ENCODE data around the gene TAF4.

TAF4 gene

GRCh38 chr20:62066983-62067433 lies 1.3 kb upstream of the TAF4 start:
- H3K36me3 ChIP-seq (ENCODE audit: insufficient read depth, low read length) = no peaks in the 10 kb centered on the region
- H3K4me1 ChIP-seq (ENCODE audit: insufficient read depth, low read length) = peaks cover 8% of the 10 kb centered on the region; the same call in 1 of the 2 replicates
- peak overlapping the region; percentile 73 for H3K9ac ChIP-seq (ENCODE audit: low read depth, low read length)
- H3K9me3 ChIP-seq (ENCODE audit: control insufficient read depth, insufficient read depth, low read length) = no peaks in the 10 kb centered on the region

DNA sequence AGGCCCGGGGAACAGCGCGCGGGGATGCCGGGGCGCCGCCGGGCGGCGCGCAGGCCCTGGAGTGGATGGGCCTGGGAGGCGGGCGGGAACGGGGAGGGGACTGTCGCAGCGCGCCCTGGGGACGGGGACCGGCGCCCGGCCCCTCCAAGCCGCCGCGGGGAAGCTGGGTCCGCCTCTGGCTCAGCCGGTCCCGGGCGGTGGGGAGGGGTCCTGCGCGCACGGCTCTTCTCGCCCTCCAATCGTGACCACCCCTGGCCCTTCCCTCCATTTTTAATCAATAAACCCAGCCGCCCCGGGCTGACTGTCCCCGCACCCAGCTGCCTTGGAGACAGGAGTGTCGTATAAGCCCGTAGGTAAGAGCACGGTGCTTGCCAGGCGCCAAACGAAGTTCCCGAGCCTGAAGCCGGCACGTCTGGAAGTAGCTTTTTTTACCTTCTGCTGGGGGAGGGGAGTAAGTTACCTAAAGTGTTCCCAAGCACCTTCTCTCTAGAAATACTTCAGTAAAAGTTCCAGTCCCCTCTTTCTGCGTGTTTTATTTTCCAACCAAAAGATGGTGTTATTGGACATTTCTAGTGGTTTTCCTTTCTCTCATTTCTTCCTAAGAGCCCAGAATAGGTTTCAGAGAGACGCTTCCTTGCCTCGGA lies 780 bp upstream of the TAF4 start:
- Histone ChIP-seq H3K4me1 (ENCODE audit: insufficient read depth, low read length) (peaks cover 8% of the 10 kb centered on the region; the same call in 1 of the 2 replicates), H3K9ac (ENCODE audit: low read depth, low read length) (peak overlapping the region; percentile 73), H3K36me3 (ENCODE audit: insufficient read depth, low read length) (no peaks in the 10 kb centered on the region), H3K9me3 (ENCODE audit: control insufficient read depth, insufficient read depth, low read length) (no peaks in the 10 kb centered on the region)

GRCh38 chr20:62064770-62065673 lies 659 bp downstream of the TAF4 start:
- Histone ChIP-seq H3K9me3 (ENCODE audit: control insufficient read depth, insufficient read depth, low read length) (no peaks in the 10 kb centered on the region), H3K9ac (ENCODE audit: low read depth, low read length) (peak overlapping the region; percentile 61), H3K4me1 (ENCODE audit: insufficient read depth, low read length) (peaks cover 8% of the 10 kb centered on the region; the same call in 1 of the 2 replicates), H3K36me3 (ENCODE audit: insufficient read depth, low read length) (no peaks in the 10 kb centered on the region)

- Histone ChIP-seq H3K4me1 (ENCODE audit: insufficient read depth, low read length) (peaks cover 8% of the 10 kb centered on the region; the same call in 1 of the 2 replicates), H3K9ac (ENCODE audit: low read depth, low read length) (peak overlapping the region; percentile 39; the same call in 1 of the 2 replicates), H3K9me3 (ENCODE audit: control insufficient read depth, insufficient read depth, low read length) (no peaks in the 10 kb centered on the region), H3K36me3 (ENCODE audit: insufficient read depth, low read length) (no peaks in the 10 kb centered on the region)
Observed at GRCh38 chr20:62063981-62064769, 1.5 kb downstream of the TAF4 start.

DNA sequence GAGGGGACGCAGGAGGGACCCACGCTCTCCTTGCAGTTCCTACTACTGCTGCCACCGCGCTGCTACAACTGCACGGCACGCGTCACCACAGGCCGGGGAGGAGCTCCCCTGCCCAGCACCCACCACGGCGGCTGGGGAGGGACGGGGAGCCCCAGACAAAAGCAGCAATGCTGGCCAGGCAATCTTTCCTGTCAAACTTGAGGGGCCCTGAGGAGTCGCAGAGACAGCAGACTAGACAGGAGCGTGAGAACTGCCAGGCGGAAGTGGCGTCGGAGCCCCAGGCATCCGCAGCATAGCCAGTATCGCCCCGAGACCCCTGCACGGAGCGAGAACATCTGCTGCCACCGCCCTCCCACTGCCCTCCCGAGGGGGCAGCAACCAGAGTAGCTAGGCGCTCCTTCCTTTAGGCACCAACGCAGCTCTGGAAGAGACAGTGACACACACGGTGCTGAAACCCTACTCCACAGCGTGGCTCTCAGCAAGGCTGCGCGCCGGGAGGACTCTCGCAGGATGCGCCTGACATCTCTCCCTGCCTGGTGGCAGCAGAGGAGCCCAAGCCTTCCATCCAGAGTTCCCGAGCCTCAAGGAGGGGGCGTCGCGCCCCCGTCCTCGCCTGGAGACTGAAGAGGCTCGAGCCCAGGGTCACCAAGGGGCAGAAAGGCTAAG lies 2.2 kb downstream of the TAF4 start:
- Histone ChIP-seq H3K9ac (ENCODE audit: low read depth, low read length) (peak overlapping the region; percentile 39; the same call in 1 of the 2 replicates), H3K9me3 (ENCODE audit: control insufficient read depth, insufficient read depth, low read length) (no peaks in the 10 kb centered on the region), H3K36me3 (ENCODE audit: insufficient read depth, low read length) (no peaks in the 10 kb centered on the region), H3K4me1 (ENCODE audit: insufficient read depth, low read length) (peaks cover 8% of the 10 kb centered on the region; the same call in 1 of the 2 replicates)

- Histone ChIP-seq H3K36me3 (ENCODE audit: insufficient read depth, low read length) (no peaks in the 10 kb centered on the region), H3K9me3 (ENCODE audit: control insufficient read depth, insufficient read depth, low read length) (no peaks in the 10 kb centered on the region), H3K4me1 (ENCODE audit: insufficient read depth, low read length) (peaks cover 4% of the 10 kb centered on the region; the same call in 1 of the 2 replicates), H3K9ac (ENCODE audit: low read depth, low read length) (no peak overlapping the region)
Observed at GRCh38 chr20:62062661-62063314, 2.9 kb downstream of the TAF4 start.

DNA sequence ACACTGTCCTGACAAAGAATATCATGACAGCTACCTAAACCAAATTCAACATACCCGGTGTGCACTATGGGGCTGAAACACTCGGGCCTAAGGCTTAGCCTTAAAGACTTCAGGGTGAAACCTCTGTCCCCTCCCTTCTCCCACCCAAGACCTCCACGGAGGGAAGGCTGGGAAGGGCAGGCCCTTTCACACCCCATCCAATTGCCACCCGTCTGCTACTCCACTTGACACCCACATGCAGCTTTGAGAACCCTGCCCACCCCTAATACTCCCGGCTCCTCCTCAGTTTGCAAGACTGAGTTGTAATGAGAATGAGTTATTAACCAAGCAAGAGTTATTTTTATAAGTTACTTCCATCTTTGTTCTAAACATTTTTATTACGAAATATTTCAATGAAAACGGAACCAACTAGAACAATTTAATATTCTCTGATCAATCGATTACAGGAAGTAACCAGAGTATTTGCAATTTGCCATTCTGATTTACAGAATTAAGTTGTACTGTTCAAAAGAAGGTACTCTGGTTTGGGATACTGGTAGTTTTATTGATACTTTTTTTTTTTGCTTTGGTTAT lies 3.7 kb downstream of the TAF4 start:
- H3K4me1 ChIP-seq (ENCODE audit: insufficient read depth, low read length) = no peaks in the 10 kb centered on the region
- H3K36me3 ChIP-seq (ENCODE audit: insufficient read depth, low read length) = no peaks in the 10 kb centered on the region
- no peaks in the 10 kb centered on the region for H3K9me3 ChIP-seq (ENCODE audit: control insufficient read depth, insufficient read depth, low read length)
- no peak overlapping the region for H3K9ac ChIP-seq (ENCODE audit: low read depth, low read length)

DNA sequence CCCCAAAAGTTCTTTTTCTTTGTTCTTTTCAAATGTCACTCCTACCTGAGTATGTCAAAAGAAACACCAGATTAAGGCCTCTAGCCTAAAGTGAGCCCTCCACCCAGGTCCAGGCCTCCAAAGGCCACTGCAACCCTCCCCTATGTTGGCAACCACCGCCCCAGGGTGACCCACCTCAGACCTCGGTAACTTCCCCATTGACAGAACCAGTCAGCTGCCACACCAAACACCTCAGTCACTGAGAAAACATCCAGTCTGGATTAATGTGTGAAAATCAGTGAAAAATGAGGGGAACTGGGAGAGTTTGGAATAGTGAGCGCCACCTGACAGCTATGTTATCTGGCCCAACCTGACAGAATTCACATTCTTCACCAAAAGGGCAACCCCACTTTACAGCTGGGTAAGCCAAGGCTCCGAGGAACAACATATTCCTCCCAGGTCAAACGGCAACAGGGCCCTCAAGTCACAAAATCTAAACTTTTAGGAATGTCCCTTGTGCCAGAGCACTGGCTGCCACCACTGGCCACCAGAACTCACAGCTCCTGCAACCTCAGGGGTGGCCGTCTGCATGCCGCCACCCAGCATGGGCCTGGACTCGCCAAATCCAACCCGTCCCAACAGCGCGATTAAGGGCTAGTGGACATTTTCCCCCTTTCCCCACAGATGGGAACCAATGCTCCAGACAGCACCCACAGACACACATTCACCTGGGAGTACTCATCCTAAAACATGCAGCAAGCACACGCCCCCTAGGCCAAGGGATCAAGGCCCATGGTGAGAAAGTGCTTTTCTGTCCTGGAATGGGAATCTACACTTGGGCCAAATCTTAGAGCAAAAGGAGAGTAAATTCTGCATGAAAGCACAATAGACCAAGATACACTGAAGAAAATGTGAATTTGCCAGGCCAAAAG lies 4.8 kb downstream of the TAF4 start:
- Histone ChIP-seq H3K36me3 (ENCODE audit: insufficient read depth, low read length) (no peaks in the 10 kb centered on the region), H3K9ac (ENCODE audit: low read depth, low read length) (no peak overlapping the region), H3K4me1 (ENCODE audit: insufficient read depth, low read length) (no peaks in the 10 kb centered on the region), H3K9me3 (ENCODE audit: control insufficient read depth, insufficient read depth, low read length) (no peaks in the 10 kb centered on the region)

DNA sequence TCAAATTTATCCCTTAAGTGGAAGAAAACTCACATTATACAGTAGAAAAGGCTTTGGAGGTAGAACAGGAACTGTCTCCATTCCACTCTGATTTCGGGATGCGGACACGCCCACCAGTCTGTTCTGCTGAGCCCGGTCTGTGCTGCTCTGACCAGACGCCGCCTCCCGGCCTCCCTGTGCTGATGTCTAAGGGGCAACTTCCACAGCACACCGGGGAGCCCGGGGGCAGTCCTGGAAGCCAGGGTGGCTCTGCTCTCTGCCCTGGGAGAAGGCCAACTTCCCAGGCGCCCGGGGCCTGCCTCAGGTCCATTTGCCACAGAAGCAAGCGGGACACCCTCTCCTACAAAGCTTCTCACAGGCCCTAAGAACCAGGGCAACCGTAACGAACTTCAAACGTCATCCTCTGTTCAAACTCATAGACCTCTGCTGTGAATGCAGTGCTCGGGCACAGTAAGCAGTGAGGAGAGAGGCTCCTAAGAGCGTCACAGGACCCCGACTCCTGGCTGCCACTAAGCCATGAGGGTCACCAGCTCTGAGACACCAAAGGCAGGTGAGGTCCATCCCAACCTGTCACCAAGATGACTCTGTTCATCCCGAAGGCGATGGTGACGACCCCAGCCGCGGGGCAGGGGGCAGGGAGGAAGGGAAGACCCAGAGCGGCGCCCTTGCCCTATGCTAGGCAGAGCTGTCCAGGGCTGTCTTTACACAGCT lies 5.6 kb downstream of the TAF4 start:
- no peaks in the 10 kb centered on the region for H3K36me3 ChIP-seq (ENCODE audit: insufficient read depth, low read length)
- no peaks in the 10 kb centered on the region for H3K9me3 ChIP-seq (ENCODE audit: control insufficient read depth, insufficient read depth, low read length)
- no peak overlapping the region for H3K9ac ChIP-seq (ENCODE audit: low read depth, low read length)
- no peaks in the 10 kb centered on the region for H3K4me1 ChIP-seq (ENCODE audit: insufficient read depth, low read length)

- H3K4me1 ChIP-seq (ENCODE audit: insufficient read depth, low read length) = no peaks in the 10 kb centered on the region
- H3K36me3 ChIP-seq (ENCODE audit: insufficient read depth, low read length) = no peaks in the 10 kb centered on the region
- H3K9me3 ChIP-seq (ENCODE audit: control insufficient read depth, insufficient read depth, low read length) = no peaks in the 10 kb centered on the region
- no peak overlapping the region for H3K9ac ChIP-seq (ENCODE audit: low read depth, low read length)
Observed at GRCh38 chr20:62059401-62059800, 6.3 kb downstream of the TAF4 start.

DNA sequence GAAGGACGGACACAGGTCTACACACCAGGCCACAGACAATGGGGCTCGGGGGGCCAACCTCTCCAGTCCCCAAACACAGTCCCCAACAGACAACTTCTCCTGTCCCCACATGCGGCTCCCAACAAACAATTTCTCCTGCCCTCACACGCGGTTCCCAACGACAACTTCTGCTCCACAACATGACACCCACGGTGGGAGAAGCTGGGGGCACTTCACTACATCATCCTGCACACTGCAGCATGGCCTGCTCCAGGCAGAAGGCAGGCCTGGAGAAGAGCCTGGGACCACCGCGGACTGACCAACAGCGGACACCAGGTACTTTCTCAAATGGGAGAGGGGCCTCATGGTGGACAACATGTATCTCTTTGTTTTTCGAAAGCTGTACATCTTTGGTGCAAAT lies 6.7 kb downstream of the TAF4 start:
- H3K4me1 ChIP-seq (ENCODE audit: insufficient read depth, low read length) = no peaks in the 10 kb centered on the region
- H3K9me3 ChIP-seq (ENCODE audit: control insufficient read depth, insufficient read depth, low read length) = no peaks in the 10 kb centered on the region
- no peaks in the 10 kb centered on the region for H3K36me3 ChIP-seq (ENCODE audit: insufficient read depth, low read length)
- no peak overlapping the region for H3K9ac ChIP-seq (ENCODE audit: low read depth, low read length)

GRCh38 chr20:62056975-62057374 lies 8.7 kb downstream of the TAF4 start:
- Histone ChIP-seq H3K36me3 (ENCODE audit: insufficient read depth, low read length) (no peaks in the 10 kb centered on the region), H3K4me1 (ENCODE audit: insufficient read depth, low read length) (no peaks in the 10 kb centered on the region), H3K9me3 (ENCODE audit: control insufficient read depth, insufficient read depth, low read length) (no peaks in the 10 kb centered on the region), H3K9ac (ENCODE audit: low read depth, low read length) (no peak overlapping the region)

Measured in ES-I3 (cell line).